NT2/D1 (cell line): ENCODE data around the gene TXNIP.

ENCODE experiments used
- DNase-seq: peaks from one replicate; pipeline ENCODE4 v3.0.0-alpha.2; 2011; ENCODE audit warnings: low read depth, low spot score
- H3K27me3 ChIP-seq: 2 replicates; pipeline ENCODE4 v1.6.0; 2011; ENCODE audit warnings: mild to moderate bottlenecking; ENCODE audit not compliant: insufficient read length, insufficient read depth
- H3K36me3 ChIP-seq: 2 replicates; pipeline ENCODE4 v1.6.1; 2011; ENCODE audit warnings: mild to moderate bottlenecking, low read length, mixed read lengths; ENCODE audit not compliant: insufficient read depth, insufficient read length
- H3K4me1 ChIP-seq: 2 replicates; pipeline ENCODE4 v1.5.1; 2011; ENCODE audit not compliant: insufficient read depth, insufficient read length
- H3K4me3 ChIP-seq: 2 replicates; pipeline ENCODE4 v1.5.1; 2011; ENCODE audit warnings: low read depth; ENCODE audit not compliant: insufficient read length
- H3K9ac ChIP-seq: 2 replicates; pipeline ENCODE4 v1.6.0; 2011; ENCODE audit warnings: low read depth; ENCODE audit not compliant: insufficient read length
- H3K9me3 ChIP-seq: 2 replicates; pipeline ENCODE4 v1.5.1; 2011; ENCODE audit warnings: mild to moderate bottlenecking, low read length; ENCODE audit not compliant: insufficient read depth
- SUZ12 ChIP-seq: IDR thresholded peaks from 2 replicates; pipeline ENCODE4 v1.6.1; 2011; ENCODE audit not compliant: insufficient read length, insufficient read depth; ENCODE audit errors: extremely low read depth
- YY1 ChIP-seq: IDR thresholded peaks from 2 replicates; pipeline ENCODE4 v1.6.1; 2011; ENCODE audit not compliant: insufficient read length, insufficient read depth
- ZNF274 ChIP-seq: IDR thresholded peaks from 2 replicates; pipeline ENCODE4 v1.6.1; 2011; ENCODE audit warnings: mild to moderate bottlenecking, low read depth, low read length

The TXNIP gene

GRCh38 chr1:145953861-145954260, 42.5 kb downstream of the TXNIP start:
- Histone ChIP-seq H3K4me3 (no peak overlapping the region), H3K9me3 (0 out of 2 replicates have a peak, but pooled peaks cover under 1% of the 10 kb centered on the region), H3K4me1 (peaks cover 2% of the 10 kb centered on the region), H3K27me3 (peaks cover 39% of the 10 kb centered on the region), H3K36me3 (no peaks in the 10 kb centered on the region), H3K9ac (no peak overlapping the region)
- no peak for DNase-seq
- no peak for TF ChIP-seq YY1

DNA sequence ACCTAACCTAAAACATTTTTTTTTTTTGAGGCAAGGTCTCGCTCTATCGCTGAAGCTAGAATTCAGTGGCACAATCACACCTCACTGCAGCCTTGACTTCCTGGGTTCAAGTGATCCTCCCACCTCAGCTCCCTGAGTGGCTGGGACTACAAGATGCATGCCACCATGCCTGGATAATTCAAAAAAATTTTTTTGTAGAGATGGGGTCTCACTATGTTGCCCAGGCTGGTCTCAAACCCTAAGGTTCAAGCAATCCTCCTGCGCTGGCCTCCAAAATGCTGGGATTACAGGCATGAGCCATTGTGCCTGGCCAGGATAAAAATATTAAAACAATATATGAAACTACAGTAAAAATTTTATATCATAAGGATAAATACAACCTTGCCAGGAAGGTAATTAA, 43.5 kb downstream of the TXNIP start:
- H3K4me1 ChIP-seq = peaks cover 2% of the 10 kb centered on the region
- DNase-seq = no peak
- no peak for TF ChIP-seq ZNF274
- TF ChIP-seq SUZ12 = no peak
- TF ChIP-seq YY1 = no peak
- no peak overlapping the region for H3K4me3 ChIP-seq
- H3K9ac ChIP-seq = no peak overlapping the region
- peaks cover 6% of the 10 kb centered on the region; the same call in 1 of the 2 replicates for H3K9me3 ChIP-seq
- H3K27me3 ChIP-seq = peaks cover 31% of the 10 kb centered on the region
- no peaks in the 10 kb centered on the region for H3K36me3 ChIP-seq

- TF ChIP-seq ZNF274 = no peak
- TF ChIP-seq SUZ12 = no peak
- no peak for TF ChIP-seq YY1
- no peak overlapping the region for H3K4me3 ChIP-seq
Observed at GRCh38 chr1:145951526-145951925, 44.9 kb downstream of the TXNIP start.

GRCh38 chr1:145949219-145949618, 47.2 kb downstream of the TXNIP start:
- Histone ChIP-seq H3K4me1 (peaks cover 2% of the 10 kb centered on the region), H3K9ac (no peak overlapping the region), H3K27me3 (no peaks in the 10 kb centered on the region), H3K36me3 (no peaks in the 10 kb centered on the region), H3K9me3 (peaks cover 6% of the 10 kb centered on the region; the same call in 1 of the 2 replicates), H3K4me3 (no peak overlapping the region)
- no peak for DNase-seq
- TF ChIP-seq SUZ12 (no peak), YY1 (no peak), ZNF274 (no peak)

More at GRCh38 chr1:145951526-145951925, 44.9 kb downstream of the TXNIP start:
- DNase-seq = no peak
- H3K4me1 ChIP-seq = peaks cover 2% of the 10 kb centered on the region
- no peak overlapping the region for H3K9ac ChIP-seq
- peaks cover 21% of the 10 kb centered on the region for H3K27me3 ChIP-seq
- H3K9me3 ChIP-seq = peaks cover 6% of the 10 kb centered on the region; the same call in 1 of the 2 replicates
- no peaks in the 10 kb centered on the region for H3K36me3 ChIP-seq

- Histone ChIP-seq H3K9me3 (peaks cover 6% of the 10 kb centered on the region; the same call in 1 of the 2 replicates), H3K4me1 (peaks cover 2% of the 10 kb centered on the region), H3K36me3 (no peaks in the 10 kb centered on the region), H3K9ac (no peak overlapping the region), H3K27me3 (no peaks in the 10 kb centered on the region), H3K4me3 (no peak overlapping the region)
- DNase-seq = peak; percentile 56
- TF ChIP-seq ZNF274 = no peak
- TF ChIP-seq SUZ12 = no peak
- TF ChIP-seq YY1 = no peak
Observed at GRCh38 chr1:145947551-145947950, 48.8 kb downstream of the TXNIP start.

GRCh38 chr1:145946477-145946986, 49.8 kb downstream of the TXNIP start:
- H3K9ac ChIP-seq = no peak overlapping the region
- H3K4me1 ChIP-seq = peaks cover 2% of the 10 kb centered on the region
- TF ChIP-seq SUZ12 (no peak), YY1 (no peak)

GRCh38 chr1:145944532-145944931, 51.8 kb downstream of the TXNIP start:
- H3K4me1 ChIP-seq = no peaks in the 10 kb centered on the region
- no peak for DNase-seq
- H3K27me3 ChIP-seq = no peaks in the 10 kb centered on the region
- no peak overlapping the region for H3K9ac ChIP-seq
- no peaks in the 10 kb centered on the region for H3K36me3 ChIP-seq
- no peak for TF ChIP-seq ZNF274
- no peak for TF ChIP-seq YY1
- no peak for TF ChIP-seq SUZ12
- H3K4me3 ChIP-seq = no peak overlapping the region
- H3K9me3 ChIP-seq = peaks cover 6% of the 10 kb centered on the region; the same call in 1 of the 2 replicates

More at GRCh38 chr1:145946477-145946986, 49.8 kb downstream of the TXNIP start:
- no peak for DNase-seq
- no peaks in the 10 kb centered on the region for H3K36me3 ChIP-seq
- H3K9me3 ChIP-seq = peaks cover 6% of the 10 kb centered on the region; the same call in 1 of the 2 replicates
- no peak overlapping the region for H3K4me3 ChIP-seq
- no peaks in the 10 kb centered on the region for H3K27me3 ChIP-seq
